GM19035 (cell line): ENCODE data around the gene TBX15.

ENCODE experiments used
- ATAC-seq: cut with Tn5 transposase; IDR thresholded peaks from one replicate; pipeline ENCODE4 v1.9.1; 2021; ENCODE audit not compliant: unreplicated experiment

The TBX15 gene

GRCh38 chr1:118899340-118899739 lies 88.8 kb downstream of the TBX15 start:
- no peak for ATAC-seq

- no peak for ATAC-seq
Measured at GRCh38 chr1:118898712-118899111, 89.4 kb downstream of the TBX15 start.

- ATAC-seq, result no peak
Measured at GRCh38 chr1:118896416-118896815, 91.7 kb downstream of the TBX15 start.

- no peak for ATAC-seq
Measured at GRCh38 chr1:118894836-118895235, 93.3 kb downstream of the TBX15 start.

DNA sequence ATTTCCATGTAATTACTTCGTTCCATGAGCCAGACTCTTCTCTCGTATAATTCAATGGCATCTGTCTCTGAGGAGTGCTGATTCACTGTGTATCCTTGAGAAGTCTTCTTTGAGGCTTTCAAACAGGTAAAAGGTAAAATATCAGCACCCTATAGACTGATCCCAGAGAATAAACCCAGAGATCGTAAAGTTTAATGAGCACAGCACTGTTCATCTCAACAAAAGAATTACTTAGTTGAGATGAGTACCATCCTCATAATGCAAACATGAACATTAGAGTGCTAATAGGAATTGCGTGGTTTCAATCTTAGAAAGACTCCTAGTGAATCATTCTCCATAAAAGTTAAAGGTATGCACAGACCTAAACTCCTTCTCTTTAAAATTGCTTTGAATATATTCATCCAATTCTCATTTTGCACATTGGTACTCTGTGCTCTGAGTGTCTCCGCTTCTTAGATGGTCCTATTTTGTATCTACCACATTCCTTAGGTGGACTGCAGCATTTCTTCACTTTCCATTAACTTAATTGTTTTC lies 97.2 kb downstream of the TBX15 start:
- ATAC-seq, result no peak

DNA sequence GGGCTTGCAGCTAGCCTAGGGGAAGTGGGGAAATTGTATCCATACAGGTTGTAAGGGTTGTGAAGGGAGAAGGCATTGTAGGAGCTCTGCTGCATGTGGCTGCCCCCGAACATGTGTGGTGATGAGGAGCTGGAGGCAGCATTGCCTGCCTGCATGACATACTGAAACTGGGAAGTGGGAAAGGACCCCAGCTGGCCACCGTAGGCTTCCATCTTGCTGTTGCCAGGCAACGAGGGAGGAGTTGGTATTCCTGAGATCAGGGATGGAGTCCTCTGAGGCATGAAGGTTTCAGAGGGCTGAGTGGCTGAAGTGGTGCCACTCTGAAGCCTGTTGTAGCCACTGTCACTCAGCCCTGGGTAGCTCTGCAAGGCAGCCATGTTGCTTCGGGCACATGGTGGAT lies 103.2 kb downstream of the TBX15 start:
- ATAC-seq, result no peak

DNA sequence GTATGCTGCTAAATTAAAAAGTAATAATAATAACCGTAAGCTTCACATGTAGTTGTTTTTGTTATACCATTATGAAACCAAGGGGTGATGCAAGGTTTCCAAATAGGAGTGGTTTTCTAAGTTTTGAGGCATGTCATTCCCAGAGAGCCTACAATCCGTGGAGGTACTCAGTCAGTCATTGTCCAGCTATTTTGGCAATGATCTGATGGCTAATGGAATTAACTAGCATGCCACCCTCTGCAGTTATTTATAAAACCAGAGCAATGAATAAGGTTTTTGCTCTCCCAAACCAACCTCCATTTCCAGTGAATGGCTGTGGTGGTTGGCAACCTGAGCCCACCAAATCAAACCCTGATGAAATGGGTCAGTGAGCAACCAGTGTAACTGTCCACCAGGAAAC lies 106.4 kb downstream of the TBX15 start:
- ATAC-seq, result no peak

- ATAC-seq, result no peak
Measured at GRCh38 chr1:118878661-118879060, 109.5 kb downstream of the TBX15 start.

DNA sequence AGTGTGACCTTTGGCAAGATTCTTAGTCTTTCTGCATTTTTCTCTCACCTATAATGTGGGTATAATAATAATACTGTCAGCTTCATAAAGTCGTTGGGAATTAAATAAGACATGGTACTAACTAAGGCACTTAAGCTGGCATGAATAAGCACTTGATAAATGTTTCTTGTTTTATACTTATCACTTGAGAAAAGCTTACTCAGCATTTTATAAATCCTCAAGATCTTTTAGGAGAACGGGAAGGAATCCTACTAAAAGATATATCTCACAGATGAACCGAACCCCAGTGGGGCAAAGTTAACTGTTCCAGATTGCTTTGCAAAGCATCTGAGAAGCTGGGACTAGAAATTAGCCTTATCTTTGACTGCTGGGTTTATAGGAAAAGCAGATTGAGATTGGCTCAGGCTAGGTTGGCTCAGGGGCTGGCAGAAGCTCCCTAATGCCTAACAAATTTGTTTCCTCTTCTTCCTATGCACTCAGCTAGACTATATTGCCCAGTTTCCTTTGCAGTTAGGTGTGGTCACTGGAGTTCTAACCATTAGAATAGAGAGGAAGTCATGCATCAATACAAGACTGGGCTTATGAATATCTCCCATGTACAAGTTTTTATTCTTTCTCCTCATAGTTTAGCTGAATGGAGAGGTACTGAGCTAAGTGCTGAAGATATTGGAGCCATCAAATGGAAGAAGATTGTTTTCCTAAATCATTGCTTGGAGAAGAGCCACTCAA lies 110.3 kb downstream of the TBX15 start:
- no peak for ATAC-seq

- ATAC-seq, result no peak
Measured at GRCh38 chr1:118871582-118872171, 116.5 kb downstream of the TBX15 start.

DNA sequence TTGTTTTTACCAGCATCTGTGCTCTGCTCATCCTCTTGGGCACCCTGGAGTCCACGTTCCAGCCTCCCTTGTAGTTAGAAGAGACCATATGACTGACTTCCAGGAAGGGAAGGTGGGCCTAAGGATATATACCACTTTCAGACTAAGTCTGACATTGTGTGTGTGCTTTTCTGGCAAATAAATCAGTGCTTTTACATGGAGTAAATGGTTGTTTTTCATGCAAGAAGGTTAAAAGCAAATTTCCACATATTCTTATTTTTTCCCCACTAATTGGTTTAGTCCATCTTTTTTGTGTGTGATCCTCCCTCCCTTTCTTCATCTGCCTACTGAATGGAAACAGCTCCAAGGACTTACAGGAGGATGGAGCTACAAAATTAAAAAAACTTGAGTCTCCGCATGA lies 119.8 kb downstream of the TBX15 start:
- ATAC-seq, result no peak

DNA sequence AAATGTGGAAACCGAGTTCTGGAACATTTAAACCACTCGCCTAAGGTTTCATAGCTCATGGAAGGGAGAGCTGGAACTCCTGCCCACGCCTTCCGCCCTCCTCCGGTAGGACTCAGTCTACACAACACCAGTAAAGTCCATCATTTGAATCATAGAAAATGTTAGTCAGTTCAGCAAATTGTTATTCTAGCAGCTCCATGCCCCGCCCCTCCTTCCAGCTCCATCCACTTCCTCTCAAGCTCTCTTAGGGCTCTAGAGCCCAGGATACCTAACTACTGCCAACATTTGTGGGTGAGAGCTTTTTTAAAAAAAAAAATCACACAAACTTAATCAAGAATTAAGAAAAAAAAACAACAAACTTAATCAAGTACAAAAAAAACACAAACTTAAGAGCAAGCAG lies 121.8 kb downstream of the TBX15 start:
- ATAC-seq, result no peak

GRCh38 chr1:118863688-118864087 lies 124.5 kb downstream of the TBX15 start:
- no peak for ATAC-seq

- no peak for ATAC-seq
Measured at GRCh38 chr1:118862755-118863154, 125.4 kb downstream of the TBX15 start.

GRCh38 chr1:118861216-118861615 lies 126.9 kb downstream of the TBX15 start:
- ATAC-seq, result no peak

GRCh38 chr1:118859999-118860398 lies 128.1 kb downstream of the TBX15 start:
- ATAC-seq, result no peak

DNA sequence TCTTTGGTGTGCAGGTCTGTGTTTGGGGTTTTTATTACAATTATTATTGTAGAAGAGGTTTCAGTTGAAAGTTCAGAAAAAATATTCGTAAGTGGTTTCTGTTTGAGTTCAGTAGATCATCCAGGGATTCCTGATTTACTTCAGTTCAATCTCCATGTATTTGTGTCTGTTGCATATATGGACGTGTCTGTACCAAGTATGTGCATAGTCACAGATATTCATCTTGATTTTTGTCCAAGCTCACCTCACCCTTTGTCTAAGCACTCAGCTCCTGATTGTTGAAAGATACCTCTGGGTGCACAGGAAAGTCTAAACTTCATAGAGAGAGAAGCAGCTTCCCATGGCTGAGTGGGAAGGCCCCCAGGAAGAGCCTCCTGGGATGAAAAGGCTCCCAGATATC lies 141.7 kb downstream of the TBX15 start:
- no peak for ATAC-seq

- no peak for ATAC-seq
Measured at GRCh38 chr1:118842452-118843201, 145.5 kb downstream of the TBX15 start.

DNA sequence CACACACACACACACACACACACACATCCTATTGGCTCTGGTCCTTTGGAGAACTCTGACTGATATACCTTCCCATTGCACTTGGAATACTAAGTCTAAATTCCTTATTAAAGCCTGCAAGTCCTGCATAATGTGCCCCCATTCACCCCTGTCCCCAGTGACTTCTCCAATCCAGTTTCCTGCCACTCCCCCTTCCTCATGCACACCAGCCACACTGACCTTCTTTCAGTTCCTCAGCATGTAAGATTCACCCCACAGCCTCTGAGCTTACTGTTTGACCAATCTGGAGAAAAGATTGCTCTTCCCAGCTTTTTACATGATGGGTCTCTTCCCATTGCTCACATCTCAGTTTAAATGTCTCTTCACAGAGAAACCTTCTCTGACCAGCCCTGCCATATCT lies 146.6 kb downstream of the TBX15 start:
- no peak for ATAC-seq
